GM23338 (cell line): ENCODE data around the gene ABCD1. TPM values are rescaled to one million over a fixed set of nuclear protein-coding genes. Genes with fewer than 3 reads are reported as not detected.

ENCODE experiments used
- ATAC-seq: fragments of 200-7000 bp; cut with Tn5 transposase; 3 replicates; pipeline ENCODE4 v1.9.1; 2020
- DNase-seq: peaks from one replicate; pipeline ENCODE4 v3.0.0-alpha.2; 2015; ENCODE audit warnings: low spot score
- H2AFZ ChIP-seq: fragments of 200-600 bp; sonication (generic); 2 replicates; pipeline ENCODE4 v1.8.0; 2016; ENCODE audit warnings: antibody characterized with exemption, mild to moderate bottlenecking, moderate library complexity
- H3F3A ChIP-seq: fragments of 200-600 bp; sonication (generic); replicated peaks from 2 replicates; pipeline ENCODE4 v1.8.0; 2017; ENCODE audit warnings: antibody characterized with exemption, mixed run types, low read depth
- H3K27ac ChIP-seq: fragments of 200-600 bp; sonication (generic); 2 replicates; pipeline ENCODE4 v1.6.1; 2016; ENCODE audit warnings: low read depth
- H3K27me3 ChIP-seq: fragments of 200-600 bp; sonication (generic); 2 replicates; pipeline ENCODE4 v1.8.0; 2016; ENCODE audit warnings: mild to moderate bottlenecking, mixed run types, moderate library complexity; ENCODE audit not compliant: insufficient read depth
- H3K36me3 ChIP-seq: fragments of 200-600 bp; sonication (generic); 2 replicates; pipeline ENCODE4 v1.8.0; 2016; ENCODE audit warnings: mild to moderate bottlenecking; ENCODE audit not compliant: insufficient read depth
- H3K4me1 ChIP-seq: fragments of 200-600 bp; sonication (generic); 2 replicates; pipeline ENCODE4 v1.8.0; 2016; ENCODE audit warnings: mild to moderate bottlenecking, moderate library complexity; ENCODE audit not compliant: insufficient read depth
- H3K4me2 ChIP-seq: fragments of 200-600 bp; sonication (generic); 2 replicates; pipeline ENCODE4 v1.7.1; 2017; ENCODE audit warnings: mixed run types
- H3K4me3 ChIP-seq: fragments of 200-600 bp; sonication (generic); 2 replicates; pipeline ENCODE4 v1.6.1; 2016; ENCODE audit warnings: mixed run types
- H3K79me2 ChIP-seq: fragments of 200-600 bp; sonication (generic); replicated peaks from 2 replicates; pipeline ENCODE4 v1.8.0; 2017; ENCODE audit warnings: mild to moderate bottlenecking; ENCODE audit not compliant: insufficient read depth
- H3K9me2 ChIP-seq: fragments of 200-600 bp; sonication (generic); 2 replicates; pipeline ENCODE4 v1.8.0; 2017; ENCODE audit not compliant: insufficient read depth
- H4K20me1 ChIP-seq: fragments of 200-600 bp; sonication (generic); replicated peaks from 2 replicates; pipeline ENCODE4 v1.8.0; 2017; ENCODE audit warnings: mild to moderate bottlenecking; ENCODE audit not compliant: insufficient read depth
- H3K27ac Mint-ChIP-seq: 2 replicates; pipeline ENCODE4 v1.8.0; 2020; ENCODE audit warnings: inconsistent platforms, mild to moderate bottlenecking, moderate library complexity, mixed read lengths
- H3K27me3 Mint-ChIP-seq: 3 replicates; pipeline ENCODE4 v1.8.0; 2022; ENCODE audit warnings: low read depth, mild to moderate bottlenecking, moderate library complexity, mixed read lengths, inconsistent platforms; ENCODE audit not compliant: insufficient read depth, poor library complexity
- H3K36me3 Mint-ChIP-seq: 3 replicates; pipeline ENCODE4 v1.8.0; 2021; ENCODE audit warnings: low read depth, mild to moderate bottlenecking, inconsistent platforms, moderate library complexity, mixed read lengths
- H3K4me1 Mint-ChIP-seq: 3 replicates; pipeline ENCODE4 v1.8.0; 2020; ENCODE audit warnings: mild to moderate bottlenecking, inconsistent platforms, mixed read lengths
- H3K4me3 Mint-ChIP-seq: 3 replicates; pipeline ENCODE4 v1.8.0; 2021; ENCODE audit warnings: moderate library complexity, mild to moderate bottlenecking, inconsistent platforms, mixed read lengths
- H3K9me3 Mint-ChIP-seq: 3 replicates; pipeline ENCODE4 v1.8.0; 2020; ENCODE audit warnings: moderate library complexity, mild to moderate bottlenecking, inconsistent platforms, mixed read lengths
- CREB1 ChIP-seq: fragments of 250-450 bp; sonication (Bioruptor Pico); IDR thresholded peaks from 2 replicates; pipeline ENCODE4 v1.5.0; 2020; ENCODE audit warnings: low read depth, mild to moderate bottlenecking, moderate library complexity
- ETS1 ChIP-seq: IDR thresholded peaks from 2 replicates; pipeline ENCODE4 v1.6.1; 2016; ENCODE audit warnings: antibody characterized with exemption
- EZH2 ChIP-seq: fragments of 200-600 bp; sonication (generic); IDR thresholded peaks from one replicate; pipeline ENCODE4 v1.8.0; 2017; ENCODE audit warnings: antibody characterized with exemption, mild to moderate bottlenecking, low read depth; ENCODE audit not compliant: unreplicated experiment
- EZH2phosphoT487 ChIP-seq: fragments of 200-600 bp; sonication (generic); IDR thresholded peaks from one replicate; pipeline ENCODE4 v1.8.1; 2018; ENCODE audit warnings: antibody characterized with exemption; ENCODE audit not compliant: unreplicated experiment
- JUNB ChIP-seq: IDR thresholded peaks from one replicate; pipeline ENCODE4 v1.6.1; 2016; ENCODE audit warnings: antibody characterized with exemption; ENCODE audit not compliant: unreplicated experiment
- NANOG ChIP-seq: IDR thresholded peaks from 2 replicates; pipeline ENCODE4 v1.6.1; 2016; ENCODE audit warnings: antibody characterized with exemption, borderline replicate concordance
- POLR2AphosphoS5 ChIP-seq: IDR thresholded peaks from 2 replicates; pipeline ENCODE4 v1.6.1; 2016; ENCODE audit warnings: antibody characterized with exemption, low read depth
- REST ChIP-seq: IDR thresholded peaks from one replicate; pipeline ENCODE4 v1.6.1; 2018; ENCODE audit warnings: antibody characterized with exemption; ENCODE audit not compliant: unreplicated experiment
- STAT1 ChIP-seq: IDR thresholded peaks from one replicate; pipeline ENCODE4 v1.6.1; 2016; ENCODE audit warnings: antibody characterized with exemption; ENCODE audit not compliant: unreplicated experiment
- ZNF114 ChIP-seq: fragments of 250-450 bp; sonication (Bioruptor Pico); IDR thresholded peaks from 2 replicates; pipeline ENCODE4 v1.5.0; 2020; ENCODE audit warnings: mild to moderate bottlenecking, moderate library complexity
- ZNF331 ChIP-seq: fragments of 250-450 bp; sonication (Bioruptor Pico); IDR thresholded peaks from 2 replicates; pipeline ENCODE4 v1.5.0; 2020; ENCODE audit warnings: low read depth, mild to moderate bottlenecking, moderate library complexity
- polyA plus RNA-seq: library from polyadenylated mRNA; unstranded; fragments of >200 nt; fragmentation: Nextera tagmentation; extraction: Ambion mirVana; gene quantifications from 2 replicates; pipeline ENCODE4 v1.2.1, GENCODE V29; 2016
- total RNA-seq: library from RNA; depleted of rRNA; stranded (reverse); fragments of >200 nt; shearing (Covaris generic); gene quantifications from 2 replicates; pipeline ENCODE4 v1.2.3, GENCODE V29; 2014
- TF ChIP-seq, protein P1 (sequence below): fragments of 250-450 bp; sonication (Bioruptor Pico); IDR thresholded peaks from 2 replicates; pipeline ENCODE4 v1.5.0; 2020; ENCODE audit warnings: mild to moderate bottlenecking, moderate library complexity
- TF ChIP-seq, protein P2 (sequence below), 2 experiments: fragments of 200-600 bp in 1 of 2; sonication (generic) in 1 of 2; conservative IDR thresholded peaks; 2 replicates each; pipeline versions ENCODE4 v1.5.1 to v1.6.1; 2016 to 2017; ENCODE audit warnings: antibody characterized with exemption in 2 of 2, low read depth in 2 of 2, mild to moderate bottlenecking in 2 of 2, moderate library complexity in 1 of 2

Gene ABCD1
- total and polyA plus RNA-seq, 2 experiments from 2014 or later, result 2.4 to 8.9 TPM

DNA sequence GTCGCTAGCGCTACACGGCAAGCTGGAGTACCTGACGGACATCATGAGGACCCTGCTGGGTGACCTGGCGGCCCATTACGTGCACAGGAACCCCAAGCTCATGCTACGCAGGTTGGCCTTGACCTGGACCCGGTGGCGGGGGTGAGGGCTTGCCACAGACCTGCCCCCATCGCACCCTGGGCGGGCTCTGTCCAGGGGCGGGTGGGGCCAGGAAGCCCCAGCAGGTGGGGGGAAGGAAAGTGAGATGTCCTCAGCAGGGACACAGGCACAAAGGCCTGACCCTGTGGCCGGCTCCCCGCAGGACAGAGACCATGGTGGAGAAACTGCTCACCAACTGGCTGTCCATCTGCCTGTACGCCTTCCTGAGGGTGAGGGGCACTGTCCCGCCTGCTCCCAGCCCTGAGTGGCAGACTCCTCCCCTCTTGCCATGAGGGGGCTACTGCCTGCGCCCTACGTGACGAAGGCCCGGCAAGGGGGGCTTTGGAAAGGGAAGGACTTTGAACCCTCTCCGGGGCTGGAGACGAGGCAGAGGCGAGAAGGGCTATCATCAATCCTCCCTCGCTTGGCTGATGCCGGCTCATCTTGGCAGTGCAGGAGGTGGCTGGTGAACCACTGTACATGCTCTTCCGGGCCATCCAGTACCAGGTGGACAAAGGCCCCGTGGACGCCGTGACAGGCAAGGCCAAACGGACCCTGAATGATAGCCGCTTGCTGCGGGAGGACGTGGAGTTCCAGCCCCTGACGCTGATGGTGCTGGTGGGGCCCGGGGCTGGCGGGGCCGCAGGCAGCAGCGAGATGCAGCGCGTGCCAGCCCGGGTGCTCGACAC is 50.9 kb downstream of the ABCD1 start:
- DNase-seq, result no peak
- no peaks in the 10 kb centered on the region for H3K79me2 ChIP-seq
- H3K27ac Mint-ChIP-seq, result no peak overlapping the region
- H3K4me2 ChIP-seq, result no peak overlapping the region
- H3K4me1 Mint-ChIP-seq, result peaks cover 7% of the 10 kb centered on the region; the same call in 2 of the 3 replicates
- H3F3A ChIP-seq, result no peaks in the 10 kb centered on the region
- peaks cover 6% of the 10 kb centered on the region for H3K27me3 Mint-ChIP-seq
- ATAC-seq, result no peak
- no peak overlapping the region for H2AFZ ChIP-seq
- no peaks in the 10 kb centered on the region for H3K9me3 Mint-ChIP-seq
- H3K4me3 Mint-ChIP-seq, result no peak overlapping the region
- no peaks in the 10 kb centered on the region for H3K27me3 ChIP-seq
- H4K20me1 ChIP-seq, result no peaks in the 10 kb centered on the region
- no peaks in the 10 kb centered on the region for H3K9me2 ChIP-seq
- TF ChIP-seq JUNB (no peak), EZH2phosphoT487 (no peak), ZNF331 (CRISPR knock-in tag) (no peak), STAT1 (no peak), REST (no peak), POLR2AphosphoS5 (no peak), EZH2 (no peak), ZNF114 (CRISPR knock-in tag) (no peak), CREB1 (CRISPR knock-in tag) (no peak), NANOG (no peak), ETS1 (no peak)
- TF ChIP-seq, protein P1, sequence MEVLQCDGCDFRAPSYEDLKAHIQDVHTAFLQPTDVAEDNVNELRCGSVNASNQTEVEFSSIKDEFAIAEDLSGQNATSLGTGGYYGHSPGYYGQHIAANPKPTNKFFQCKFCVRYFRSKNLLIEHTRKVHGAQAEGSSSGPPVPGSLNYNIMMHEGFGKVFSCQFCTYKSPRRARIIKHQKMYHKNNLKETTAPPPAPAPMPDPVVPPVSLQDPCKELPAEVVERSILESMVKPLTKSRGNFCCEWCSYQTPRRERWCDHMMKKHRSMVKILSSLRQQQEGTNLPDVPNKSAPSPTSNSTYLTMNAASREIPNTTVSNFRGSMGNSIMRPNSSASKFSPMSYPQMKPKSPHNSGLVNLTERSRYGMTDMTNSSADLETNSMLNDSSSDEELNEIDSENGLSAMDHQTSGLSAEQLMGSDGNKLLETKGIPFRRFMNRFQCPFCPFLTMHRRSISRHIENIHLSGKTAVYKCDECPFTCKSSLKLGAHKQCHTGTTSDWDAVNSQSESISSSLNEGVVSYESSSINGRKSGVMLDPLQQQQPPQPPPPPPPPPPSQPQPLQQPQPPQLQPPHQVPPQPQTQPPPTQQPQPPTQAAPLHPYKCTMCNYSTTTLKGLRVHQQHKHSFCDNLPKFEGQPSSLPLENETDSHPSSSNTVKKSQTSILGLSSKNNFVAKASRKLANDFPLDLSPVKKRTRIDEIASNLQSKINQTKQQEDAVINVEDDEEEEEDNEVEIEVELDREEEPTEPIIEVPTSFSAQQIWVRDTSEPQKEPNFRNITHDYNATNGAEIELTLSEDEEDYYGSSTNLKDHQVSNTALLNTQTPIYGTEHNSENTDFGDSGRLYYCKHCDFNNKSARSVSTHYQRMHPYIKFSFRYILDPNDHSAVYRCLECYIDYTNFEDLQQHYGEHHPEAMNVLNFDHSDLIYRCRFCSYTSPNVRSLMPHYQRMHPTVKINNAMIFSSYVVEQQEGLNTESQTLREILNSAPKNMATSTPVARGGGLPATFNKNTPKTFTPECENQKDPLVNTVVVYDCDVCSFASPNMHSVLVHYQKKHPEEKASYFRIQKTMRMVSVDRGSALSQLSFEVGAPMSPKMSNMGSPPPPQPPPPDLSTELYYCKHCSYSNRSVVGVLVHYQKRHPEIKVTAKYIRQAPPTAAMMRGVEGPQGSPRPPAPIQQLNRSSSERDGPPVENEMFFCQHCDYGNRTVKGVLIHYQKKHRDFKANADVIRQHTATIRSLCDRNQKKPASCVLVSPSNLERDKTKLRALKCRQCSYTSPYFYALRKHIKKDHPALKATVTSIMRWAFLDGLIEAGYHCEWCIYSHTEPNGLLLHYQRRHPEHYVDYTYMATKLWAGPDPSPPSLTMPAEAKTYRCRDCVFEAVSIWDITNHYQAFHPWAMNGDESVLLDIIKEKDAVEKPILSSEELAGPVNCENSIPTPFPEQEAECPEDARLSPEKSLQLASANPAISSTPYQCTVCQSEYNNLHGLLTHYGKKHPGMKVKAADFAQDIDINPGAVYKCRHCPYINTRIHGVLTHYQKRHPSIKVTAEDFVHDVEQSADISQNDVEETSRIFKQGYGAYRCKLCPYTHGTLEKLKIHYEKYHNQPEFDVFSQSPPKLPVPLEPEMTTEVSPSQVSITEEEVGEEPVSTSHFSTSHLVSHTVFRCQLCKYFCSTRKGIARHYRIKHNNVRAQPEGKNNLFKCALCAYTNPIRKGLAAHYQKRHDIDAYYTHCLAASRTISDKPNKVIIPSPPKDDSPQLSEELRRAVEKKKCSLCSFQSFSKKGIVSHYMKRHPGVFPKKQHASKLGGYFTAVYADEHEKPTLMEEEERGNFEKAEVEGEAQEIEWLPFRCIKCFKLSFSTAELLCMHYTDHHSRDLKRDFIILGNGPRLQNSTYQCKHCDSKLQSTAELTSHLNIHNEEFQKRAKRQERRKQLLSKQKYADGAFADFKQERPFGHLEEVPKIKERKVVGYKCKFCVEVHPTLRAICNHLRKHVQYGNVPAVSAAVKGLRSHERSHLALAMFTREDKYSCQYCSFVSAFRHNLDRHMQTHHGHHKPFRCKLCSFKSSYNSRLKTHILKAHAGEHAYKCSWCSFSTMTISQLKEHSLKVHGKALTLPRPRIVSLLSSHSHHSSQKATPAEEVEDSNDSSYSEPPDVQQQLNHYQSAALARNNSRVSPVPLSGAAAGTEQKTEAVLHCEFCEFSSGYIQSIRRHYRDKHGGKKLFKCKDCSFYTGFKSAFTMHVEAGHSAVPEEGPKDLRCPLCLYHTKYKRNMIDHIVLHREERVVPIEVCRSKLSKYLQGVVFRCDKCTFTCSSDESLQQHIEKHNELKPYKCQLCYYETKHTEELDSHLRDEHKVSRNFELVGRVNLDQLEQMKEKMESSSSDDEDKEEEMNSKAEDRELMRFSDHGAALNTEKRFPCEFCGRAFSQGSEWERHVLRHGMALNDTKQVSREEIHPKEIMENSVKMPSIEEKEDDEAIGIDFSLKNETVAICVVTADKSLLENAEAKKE (CRISPR knock-in tag), result no peak
- TF ChIP-seq, protein P2, sequence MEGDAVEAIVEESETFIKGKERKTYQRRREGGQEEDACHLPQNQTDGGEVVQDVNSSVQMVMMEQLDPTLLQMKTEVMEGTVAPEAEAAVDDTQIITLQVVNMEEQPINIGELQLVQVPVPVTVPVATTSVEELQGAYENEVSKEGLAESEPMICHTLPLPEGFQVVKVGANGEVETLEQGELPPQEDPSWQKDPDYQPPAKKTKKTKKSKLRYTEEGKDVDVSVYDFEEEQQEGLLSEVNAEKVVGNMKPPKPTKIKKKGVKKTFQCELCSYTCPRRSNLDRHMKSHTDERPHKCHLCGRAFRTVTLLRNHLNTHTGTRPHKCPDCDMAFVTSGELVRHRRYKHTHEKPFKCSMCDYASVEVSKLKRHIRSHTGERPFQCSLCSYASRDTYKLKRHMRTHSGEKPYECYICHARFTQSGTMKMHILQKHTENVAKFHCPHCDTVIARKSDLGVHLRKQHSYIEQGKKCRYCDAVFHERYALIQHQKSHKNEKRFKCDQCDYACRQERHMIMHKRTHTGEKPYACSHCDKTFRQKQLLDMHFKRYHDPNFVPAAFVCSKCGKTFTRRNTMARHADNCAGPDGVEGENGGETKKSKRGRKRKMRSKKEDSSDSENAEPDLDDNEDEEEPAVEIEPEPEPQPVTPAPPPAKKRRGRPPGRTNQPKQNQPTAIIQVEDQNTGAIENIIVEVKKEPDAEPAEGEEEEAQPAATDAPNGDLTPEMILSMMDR (conservative IDR thresholded peaks at IDR 0.05; ENCODE audit: low read depth in 2 of 2), result no peak
- H3K4me3 ChIP-seq, result no peak overlapping the region
- H3K36me3 Mint-ChIP-seq, result no peaks in the 10 kb centered on the region
- no peaks in the 10 kb centered on the region for H3K4me1 ChIP-seq
- H3K36me3 ChIP-seq, result no peaks in the 10 kb centered on the region
- no peak overlapping the region for H3K27ac ChIP-seq
